Activated CD4-positive, alpha-beta T cell treated with anti-CD3 and anti-CD28 coated beads, Interleukin-10, Interleukin-2, amounts not matched to agents 100 ng/mL and 50 ng/mL, durations not matched to agents 16 hours and 8 hours (primary cell): ENCODE data around the gene SIPA1L2.

ENCODE experiments used
- DNase-seq: peaks from one replicate; pipeline ENCODE4 v3.0.0-alpha.2; 2020

SIPA1L2 gene

GRCh38 chr1:232587141-232588008 lies 42.6 kb downstream of the SIPA1L2 start:
- peak; percentile 26 for DNase-seq

DNA sequence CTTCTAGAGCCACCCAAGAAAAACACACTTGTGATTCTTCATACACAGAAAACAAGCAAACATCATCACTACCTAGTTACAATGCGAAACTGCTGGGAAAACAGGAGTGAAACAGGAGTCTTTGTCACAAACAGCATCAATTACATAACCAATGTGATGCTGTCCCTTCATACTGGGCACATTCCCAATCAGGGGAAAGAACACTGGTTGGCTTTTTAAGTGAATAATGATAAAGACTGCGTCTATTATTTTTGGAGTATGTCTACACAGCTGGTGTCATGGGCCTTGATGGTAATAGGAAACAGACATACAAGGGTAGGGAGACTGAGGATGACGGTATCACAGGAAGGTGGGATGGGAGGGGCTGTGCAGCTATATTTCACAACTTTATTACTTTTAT lies 43.3 kb downstream of the SIPA1L2 start:
- no peak for DNase-seq

DNA sequence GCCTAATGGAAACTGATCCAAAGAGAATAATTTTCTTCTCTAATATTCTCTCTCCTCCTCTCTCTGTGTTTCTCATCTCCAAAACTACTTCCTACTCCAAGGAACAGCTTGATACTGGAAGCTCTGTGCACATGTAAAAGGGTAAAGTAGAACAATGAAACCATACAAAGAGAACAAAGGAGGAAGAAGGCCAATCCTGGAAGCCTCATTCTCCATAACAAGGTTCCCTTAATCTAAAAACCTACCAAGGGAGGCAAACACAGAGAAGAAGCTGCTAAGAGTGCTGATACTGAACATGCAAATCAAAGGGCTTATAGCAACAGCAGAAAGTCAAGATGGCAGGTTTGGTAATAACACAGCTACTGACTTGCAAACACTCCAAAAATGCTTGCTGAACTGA lies 44.4 kb downstream of the SIPA1L2 start:
- no peak for DNase-seq

DNA sequence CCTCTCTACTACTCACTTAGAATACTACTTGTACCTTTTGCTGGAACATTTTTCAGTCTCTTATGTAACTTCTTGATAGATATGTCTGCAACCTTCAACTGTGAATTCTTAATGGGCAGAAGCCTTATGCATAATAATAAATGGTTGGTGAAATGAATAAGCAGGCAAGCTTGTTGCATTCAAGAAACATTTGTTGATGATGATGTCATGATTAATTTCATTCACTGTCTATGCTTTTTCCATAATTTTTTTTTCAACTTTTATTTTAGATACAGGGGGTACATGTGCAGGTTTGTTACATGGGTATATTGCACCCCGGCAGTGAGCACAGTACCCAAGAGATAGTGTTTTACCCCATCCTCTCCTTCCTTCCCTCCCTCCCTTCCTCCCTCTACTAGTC lies 48.0 kb downstream of the SIPA1L2 start:
- DNase-seq = no peak
